ENCODE measurements around the gene PTBP1. TPM values are rescaled to one million over a fixed set of nuclear protein-coding genes. Genes with fewer than 3 reads are reported as not detected.

Gene PTBP1
- total and polyA plus RNA-seq, 2 donors (not counting 3 experiments of a cell fraction or from before 2014, with no cell fraction given), result 382 to 623 TPM

- DNase-seq (ENCODE audit: low read depth, low spot score) (no peak), FAIRE-seq (no peak)
- ChIA-PET POLR2A (no interaction called here), CTCF (no interaction called here)
- H3K4me2 ChIP-seq (ENCODE audit: insufficient read depth, low read length), result no peak overlapping the region
- peaks cover 64% of the 10 kb centered on the region for H3K79me2 ChIP-seq (ENCODE audit: control insufficient read depth, insufficient read depth, low read length)
- TF ChIP-seq POLR2AphosphoS5 (IDR thresholded peaks at IDR 0.05; ENCODE audit: insufficient read depth, low read depth, low read length) (peak; percentile 5), MAX (IDR thresholded peaks at IDR 0.05; ENCODE audit: insufficient read depth, insufficient read length) (no peak)
- no peaks in the 10 kb centered on the region for H3K9me1 ChIP-seq (replicated peaks; ENCODE audit: control insufficient read depth, extremely low read depth, insufficient read depth, low read length)
- no peak overlapping the region for H3K9ac ChIP-seq (replicated peaks; ENCODE audit: extremely low read depth, insufficient read depth, low read length)
- BruUV-seq (replicated peaks), result no TSS peak
- H3K27me3 ChIP-seq (ENCODE audit: control insufficient read depth in 2 of 2, insufficient read depth in 2 of 2, low read length in 2 of 2), result no peaks in the 10 kb centered on the region
- no peak overlapping the region for H3K27ac ChIP-seq (ENCODE audit: insufficient read depth, low read depth, low read length)
- dilution Hi-C loops (cut with MboI; ENCODE audit: extremely low pct_ligation_motif_present, low sequenced_read_pairs), result no loop called here
- no peaks in the 10 kb centered on the region for H3K4me1 ChIP-seq (ENCODE audit: control insufficient read depth, extremely low read depth, insufficient read depth, low read length)
- no peaks in the 10 kb centered on the region for H3K9me3 ChIP-seq (replicated peaks; ENCODE audit: control insufficient read depth, insufficient read depth, low read length)
- intact Hi-C loops (cut with micrococcal nuclease), result no loop called here
- H2AFZ ChIP-seq (ENCODE audit: low read depth, low read length), result no peak overlapping the region
- no peak overlapping the region for H3K4me3 ChIP-seq (replicated peaks in 1 of 3; ENCODE audit: insufficient read depth in 1 of 3, low read depth in 1 of 3, low read length in 3 of 3)
- H4K20me1 ChIP-seq (replicated peaks; ENCODE audit: control insufficient read depth, extremely low read depth, insufficient read depth, low read length), result peaks cover 3% of the 10 kb centered on the region
- peaks cover 64 to 71% of the 10 kb centered on the region in 2 experiments for H3K36me3 ChIP-seq (ENCODE audit: control insufficient read depth in 2 of 2, extremely low read depth in 1 of 2, insufficient read depth in 2 of 2, low read length in 2 of 2)
These were observed 11.1 kb downstream of the PTBP1 start for GRCh38 chr19:808423-808775.

- H3K27me3 ChIP-seq (ENCODE audit: control insufficient read depth in 2 of 2, insufficient read depth in 2 of 2, low read length in 2 of 2), result no peaks in the 10 kb centered on the region
- no peak for DNase-seq (ENCODE audit: low read depth, low spot score)
- H3K36me3 ChIP-seq (ENCODE audit: control insufficient read depth in 2 of 2, extremely low read depth in 1 of 2, insufficient read depth in 2 of 2, low read length in 2 of 2), result peaks cover 47 to 53% of the 10 kb centered on the region in 2 experiments
- ChIA-PET POLR2A (no interaction called here), CTCF (interaction anchor here (1.0 kb wide), 1 partner anchor 8 kb away, joined by 3 read pairs; no protein-coding TSS in a partner anchor)
- no peaks in the 10 kb centered on the region for H3K9me3 ChIP-seq (replicated peaks; ENCODE audit: control insufficient read depth, insufficient read depth, low read length)
- no peak for FAIRE-seq
- intact Hi-C loops (cut with micrococcal nuclease), result no loop called here
- dilution Hi-C loops (cut with MboI; ENCODE audit: extremely low pct_ligation_motif_present, low sequenced_read_pairs), result no loop called here
- peaks cover 3% of the 10 kb centered on the region for H4K20me1 ChIP-seq (replicated peaks; ENCODE audit: control insufficient read depth, extremely low read depth, insufficient read depth, low read length)
- no peaks in the 10 kb centered on the region for H3K9me1 ChIP-seq (replicated peaks; ENCODE audit: control insufficient read depth, extremely low read depth, insufficient read depth, low read length)
- no peak overlapping the region for H2AFZ ChIP-seq (ENCODE audit: low read depth, low read length)
- H3K4me1 ChIP-seq (ENCODE audit: control insufficient read depth, extremely low read depth, insufficient read depth, low read length), result no peaks in the 10 kb centered on the region
- TF ChIP-seq CTCF (IDR thresholded peaks at IDR 0.05; ENCODE audit: extremely low read depth in 1 of 2, insufficient read depth in 1 of 2, low read depth in 1 of 2, low read length in 2 of 2) (no peak), GATA2 (IDR thresholded peaks at IDR 0.05; ENCODE audit: insufficient read depth, insufficient read length, low read depth, low read length) (no peak), FOS (IDR thresholded peaks at IDR 0.05; ENCODE audit: borderline replicate concordance, insufficient read depth, low read length) (no peak), MAX (IDR thresholded peaks at IDR 0.05; ENCODE audit: insufficient read depth, insufficient read length) (no peak), JUN (IDR thresholded peaks at IDR 0.05; ENCODE audit: borderline replicate concordance, insufficient read depth, insufficient read length, low read depth) (no peak), EZH2 (IDR thresholded peaks at IDR 0.05; ENCODE audit: borderline replicate concordance, low read depth, low read length, severe bottlenecking) (no peak), POLR2A (IDR thresholded peaks at IDR 0.05; ENCODE audit: low read depth, low read length) (no peak), MYC (IDR thresholded peaks at IDR 0.05; ENCODE audit: low read depth, low read length) (no peak), POLR2AphosphoS5 (IDR thresholded peaks at IDR 0.05; ENCODE audit: insufficient read depth, low read depth, low read length) (no peak)
- no peak overlapping the region for H3K9ac ChIP-seq (replicated peaks; ENCODE audit: extremely low read depth, insufficient read depth, low read length)
- H3K27ac ChIP-seq (ENCODE audit: insufficient read depth, low read depth, low read length), result no peak overlapping the region
- no peak overlapping the region for H3K4me3 ChIP-seq (replicated peaks in 1 of 3; ENCODE audit: insufficient read depth in 1 of 3, low read depth in 1 of 3, low read length in 3 of 3)
- H3K4me2 ChIP-seq (ENCODE audit: insufficient read depth, low read length), result no peak overlapping the region
- H3K79me2 ChIP-seq (ENCODE audit: control insufficient read depth, insufficient read depth, low read length), result peaks cover 46% of the 10 kb centered on the region
- no TSS peak for BruUV-seq (replicated peaks)
These were observed 13.0 kb downstream of the PTBP1 start for GRCh38 chr19:810077-810855.

Measured in endothelial cell of umbilical vein (primary cell).